Fibroblast of pulmonary artery (primary cell): Measurements from ENCODE around the gene AGPAT2.
A peak's percentile ranks its signal among the peaks of the same experiment; 100 is the strongest.

Source experiments
- DNase-seq: peaks from one replicate; pipeline ENCODE4 v3.0.0-alpha.2; 2010; ENCODE audit warnings: low read depth
- H3K4me3 ChIP-seq: replicated peaks from 2 replicates; pipeline ENCODE4 v1.5.1; 2011; ENCODE audit warnings: low read depth, mild to moderate bottlenecking, control low read depth, low read length, moderate library complexity
- CTCF ChIP-seq: IDR thresholded peaks from 2 replicates; pipeline ENCODE4 v1.5.1; 2011; ENCODE audit warnings: mild to moderate bottlenecking, control low read depth, low read length, inconsistent platforms; ENCODE audit errors: missing control alignments

Gene AGPAT2

GRCh38 chr9:136723989-136724388 lies 36.7 kb upstream of the AGPAT2 start:
- DNase-seq: no peak
- H3K4me3 ChIP-seq: no peak overlapping the region
- no peak for TF ChIP-seq CTCF

- no peak for DNase-seq
- no peak overlapping the region for H3K4me3 ChIP-seq
- no peak for TF ChIP-seq CTCF
Measured at GRCh38 chr9:136723362-136723976, 36.2 kb upstream of the AGPAT2 start.

- DNase-seq: no peak
- H3K4me3 ChIP-seq: no peak overlapping the region
- TF ChIP-seq CTCF: no peak
Measured at GRCh38 chr9:136722969-136723356, 35.7 kb upstream of the AGPAT2 start.

GRCh38 chr9:136722093-136722968 lies 35.1 kb upstream of the AGPAT2 start:
- DNase-seq: no peak

GRCh38 chr9:136721339-136722092 lies 34.3 kb upstream of the AGPAT2 start:
- no peak overlapping the region for H3K4me3 ChIP-seq
- DNase-seq: peak; percentile 74
- no peak for TF ChIP-seq CTCF

More at GRCh38 chr9:136722093-136722968, 35.1 kb upstream of the AGPAT2 start:
- no peak for TF ChIP-seq CTCF
- no peak overlapping the region for H3K4me3 ChIP-seq

- no peak overlapping the region for H3K4me3 ChIP-seq
- no peak for DNase-seq
- TF ChIP-seq CTCF: no peak
Measured at GRCh38 chr9:136720898-136721338, 33.7 kb upstream of the AGPAT2 start.
